Neural progenitor cell (in vitro differentiated cells): ENCODE results near the gene CRB3.

ENCODE experiments used
- CTCF ChIP-seq: fragments of 200-600 bp; sonication (generic); IDR thresholded peaks from 2 replicates; pipeline ENCODE4 v1.5.1; 2017; ENCODE audit warnings: antibody characterized with exemption, mild to moderate bottlenecking
- EZH2 ChIP-seq: fragments of 200-600 bp; sonication (generic); IDR thresholded peaks from 2 replicates; pipeline ENCODE4 v1.6.1; 2017; ENCODE audit warnings: antibody characterized with exemption, mild to moderate bottlenecking, moderate library complexity
- EZH2phosphoT487 ChIP-seq: fragments of 200-600 bp; sonication (generic); IDR thresholded peaks from 2 replicates; pipeline ENCODE4 v1.6.1; 2017; ENCODE audit warnings: antibody characterized with exemption

- TF ChIP-seq CTCF (no peak), EZH2phosphoT487 (no peak), EZH2 (no peak)
These were observed 45.5 kb upstream of the CRB3 start for GRCh38 chr19:6418562-6418932.
